Tongue (tissue), 3 donors: ENCODE data around the gene PPP2R3B. TPM values are rescaled to one million over a fixed set of nuclear protein-coding genes. Genes with fewer than 3 reads are reported as not detected.

Source experiments
- DNase-seq: peaks from one replicate; pipeline ENCODE4 v3.0.0-alpha.2; 2015
- small RNA-seq: library from RNA; depleted of rRNA; stranded (forward); fragments of <200 nt; gene quantifications from one replicate; pipeline ENCODE3, GENCODE V24; 2014; ENCODE audit warnings: low replicate concordance
- total RNA-seq: library from RNA; depleted of rRNA; stranded (reverse); fragments of >200 nt; gene quantifications from one replicate; pipeline ENCODE4 v1.2.3, GENCODE V29; 2014

PPP2R3B gene
- total RNA-seq, 1 donor from 2014 or later, result 101 TPM

DNA sequence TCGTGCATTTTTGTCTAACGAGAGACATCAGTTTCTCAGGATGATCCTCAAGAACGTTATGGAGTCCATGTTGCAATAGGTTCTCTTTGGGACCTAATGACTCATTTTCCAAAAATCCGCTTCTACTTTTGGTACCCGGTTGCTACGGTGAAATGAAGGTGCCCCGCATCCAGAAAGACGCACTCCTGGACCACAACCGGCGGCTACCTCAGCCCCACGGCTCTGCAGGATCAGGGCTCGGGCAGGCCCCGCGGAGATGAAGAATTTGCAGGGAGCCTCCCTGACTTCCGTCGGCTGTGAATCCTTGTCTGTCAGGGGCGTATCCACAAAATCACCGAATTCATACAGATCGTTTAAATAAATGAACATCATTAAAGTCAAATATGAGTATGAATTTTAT, 83.7 kb downstream of the PPP2R3B start:
- DNase-seq, result no peak

DNA sequence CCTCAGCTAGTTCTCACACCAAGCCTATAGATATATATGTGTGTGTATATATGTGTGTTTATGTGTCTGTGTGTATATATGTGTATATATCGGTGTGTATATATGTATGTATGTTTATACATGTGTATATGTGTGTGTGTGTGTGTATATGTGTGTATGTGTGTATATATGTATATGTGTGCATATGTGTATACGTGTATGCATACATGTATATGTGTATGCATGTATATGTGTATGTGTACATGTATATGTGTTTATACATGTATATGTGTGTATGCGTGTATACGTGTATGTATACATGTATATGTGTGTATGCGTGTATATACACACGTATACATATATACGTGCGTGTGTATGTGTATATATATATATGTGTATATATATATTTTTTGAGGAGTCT, 86.4 kb downstream of the PPP2R3B start:
- DNase-seq, result no peak

DNA sequence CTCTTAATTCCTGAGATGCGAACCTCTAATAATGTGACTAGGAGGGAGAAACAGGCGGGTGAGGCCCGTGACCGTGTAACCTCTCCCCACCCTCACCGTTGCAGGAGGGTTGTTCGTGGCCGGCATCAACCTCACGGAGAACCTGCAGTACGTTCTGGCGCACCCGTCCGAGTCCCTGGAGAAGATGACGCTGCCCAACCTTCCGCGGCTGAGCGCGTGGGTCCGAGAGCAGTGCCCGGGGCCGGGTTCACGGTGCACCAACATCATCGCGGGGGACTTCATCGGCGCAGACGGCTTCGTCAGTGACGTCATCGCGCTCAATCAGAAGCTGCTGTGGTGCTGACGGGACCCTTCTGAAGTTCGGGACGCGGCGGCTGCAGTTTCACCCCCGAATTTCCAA, 87.7 kb downstream of the PPP2R3B start:
- DNase-seq, result no peak

DNA sequence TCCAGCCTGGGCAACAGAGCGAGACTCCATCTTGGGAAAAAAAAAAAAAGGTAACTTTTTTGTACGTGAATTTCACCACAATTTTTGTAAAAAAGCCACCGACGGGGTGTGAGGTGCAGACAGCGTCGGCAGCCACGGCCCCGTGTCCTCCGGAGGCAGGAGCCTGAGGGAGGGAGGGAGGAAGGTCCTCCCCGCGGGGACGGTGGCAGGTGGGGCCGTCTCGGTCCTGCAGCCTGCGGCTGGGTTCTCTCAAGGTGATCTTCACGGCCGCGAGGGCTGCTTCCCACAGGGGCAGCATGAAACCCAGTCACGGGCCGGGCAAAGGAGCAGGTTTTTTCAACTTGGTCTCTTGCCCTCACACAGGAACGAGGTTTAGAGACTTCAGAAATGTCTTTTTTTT, 91.6 kb downstream of the PPP2R3B start:
- no peak for DNase-seq

DNA sequence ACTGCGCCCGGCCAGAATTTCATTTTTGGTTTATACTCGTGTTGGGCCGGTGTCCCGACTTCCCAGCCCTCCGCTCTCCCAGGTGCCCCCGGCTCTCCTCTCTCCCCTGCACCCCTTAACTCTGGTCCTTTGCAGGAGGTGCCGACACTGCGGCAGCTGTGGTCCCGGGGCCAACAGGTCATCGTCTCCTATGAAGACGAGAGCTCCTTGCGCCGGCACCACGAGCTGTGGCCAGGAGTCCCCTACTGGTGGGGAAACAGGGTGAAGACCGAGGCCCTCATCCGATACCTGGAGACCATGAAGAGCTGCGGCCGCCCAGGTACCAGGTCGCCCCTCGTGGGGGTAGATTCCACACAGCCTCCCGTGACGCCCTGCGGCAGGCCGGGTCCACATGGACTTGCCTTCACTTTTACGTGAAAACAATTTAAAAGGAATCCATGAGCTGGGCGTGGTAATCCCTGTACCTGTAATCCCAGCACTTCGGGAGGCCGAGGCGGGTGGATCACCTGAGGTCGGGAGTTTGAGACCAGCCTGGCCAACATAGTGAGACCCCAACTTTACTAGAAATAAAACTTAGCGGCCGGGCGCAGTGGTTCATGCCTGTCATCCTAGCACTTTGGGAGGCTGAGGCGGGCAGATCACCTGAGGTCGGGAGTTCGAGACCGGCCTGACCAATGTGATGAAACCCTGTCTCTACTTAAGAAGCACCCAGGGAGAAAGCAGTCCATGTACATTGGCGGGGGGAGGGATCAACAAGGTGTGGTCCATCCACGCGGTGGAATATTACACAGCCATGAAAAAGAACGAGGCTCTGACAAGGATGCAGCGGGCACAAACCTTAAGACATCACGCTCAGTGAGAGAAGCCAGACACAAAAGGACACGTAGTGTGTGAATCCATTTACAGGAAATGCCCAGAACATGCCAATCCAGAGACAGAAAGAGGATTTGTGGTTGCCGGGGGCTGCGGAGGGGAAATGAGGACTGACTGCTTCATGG, 93.5 kb downstream of the PPP2R3B start:
- no peak for DNase-seq

DNA sequence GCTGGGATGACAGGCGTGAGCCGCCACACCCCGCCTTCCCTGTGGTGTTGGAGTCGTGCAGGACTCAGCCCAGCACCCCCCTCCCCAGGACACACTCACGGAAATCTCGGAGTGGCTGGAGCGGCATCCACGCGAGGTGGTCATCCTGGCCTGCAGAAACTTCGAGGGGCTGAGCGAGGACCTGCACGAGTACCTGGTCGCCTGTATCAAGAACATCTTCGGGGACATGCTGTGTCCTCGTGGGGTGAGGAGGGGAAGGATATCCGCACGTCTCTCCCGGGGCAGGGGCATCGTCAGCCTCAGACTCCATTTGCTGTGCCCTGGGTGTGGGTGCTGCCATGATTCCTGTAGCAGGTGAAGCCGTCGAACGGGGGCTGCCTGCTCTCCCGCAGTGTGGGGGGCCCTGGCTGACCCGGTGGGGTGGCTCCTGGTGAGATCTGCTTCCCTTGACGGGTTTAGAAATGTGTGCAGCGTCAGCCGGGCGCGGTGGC, 95.3 kb downstream of the PPP2R3B start:
- no peak for DNase-seq

DNA sequence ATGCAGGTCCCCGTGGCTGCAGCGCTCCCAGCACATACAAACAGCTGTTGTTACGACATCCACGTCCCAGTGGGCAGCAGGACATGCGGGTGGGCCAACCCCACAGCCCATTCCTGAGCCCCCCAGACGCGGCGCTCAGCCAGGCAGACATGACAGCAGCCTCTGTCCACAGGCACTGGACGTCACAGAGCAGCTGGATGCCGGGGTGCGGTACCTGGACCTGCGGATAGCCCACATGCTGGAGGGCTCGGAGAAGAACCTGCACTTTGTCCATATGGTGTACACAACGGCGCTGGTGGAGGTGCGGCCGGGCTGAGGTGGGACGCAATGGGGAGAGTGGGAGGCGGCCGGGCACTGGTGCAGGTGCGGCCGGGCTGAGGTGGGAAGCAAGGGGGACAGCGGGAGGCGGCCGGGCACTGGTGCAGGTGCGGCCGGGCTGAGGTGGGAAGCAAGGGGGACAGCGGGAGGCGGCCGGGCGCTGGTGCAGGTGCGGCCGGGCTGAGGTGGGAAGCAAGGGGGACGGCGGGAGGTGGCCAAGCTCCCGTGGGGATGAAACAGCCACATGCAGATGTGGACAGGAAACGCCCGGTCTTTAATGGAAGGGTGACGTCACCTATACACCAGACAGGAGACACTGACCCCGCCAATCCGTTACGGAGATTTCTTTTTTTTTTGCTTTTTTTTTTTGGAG, 96.1 kb downstream of the PPP2R3B start:
- no peak for DNase-seq

DNA sequence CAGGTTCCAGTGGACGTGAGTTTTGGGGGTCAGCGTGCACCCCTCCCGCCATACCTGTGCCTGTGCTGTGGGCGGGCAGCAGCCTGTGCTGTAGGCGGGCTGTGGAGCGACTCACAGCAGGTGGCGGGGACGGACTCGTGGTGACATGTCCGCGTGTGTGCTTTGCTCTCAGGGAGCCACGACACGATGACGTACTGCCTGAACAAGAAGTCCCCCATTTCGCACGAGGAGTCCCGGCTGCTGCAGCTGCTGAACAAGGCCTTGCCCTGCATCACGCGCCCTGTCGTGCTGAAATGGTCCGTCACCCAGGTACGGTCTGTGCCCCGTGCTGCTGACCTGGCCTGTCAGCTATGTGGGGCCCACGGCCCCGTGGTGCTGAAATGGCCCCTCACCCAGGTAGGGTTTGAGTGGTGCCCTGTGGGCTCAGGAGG, 98.1 kb downstream of the PPP2R3B start:
- DNase-seq, result no peak

DNA sequence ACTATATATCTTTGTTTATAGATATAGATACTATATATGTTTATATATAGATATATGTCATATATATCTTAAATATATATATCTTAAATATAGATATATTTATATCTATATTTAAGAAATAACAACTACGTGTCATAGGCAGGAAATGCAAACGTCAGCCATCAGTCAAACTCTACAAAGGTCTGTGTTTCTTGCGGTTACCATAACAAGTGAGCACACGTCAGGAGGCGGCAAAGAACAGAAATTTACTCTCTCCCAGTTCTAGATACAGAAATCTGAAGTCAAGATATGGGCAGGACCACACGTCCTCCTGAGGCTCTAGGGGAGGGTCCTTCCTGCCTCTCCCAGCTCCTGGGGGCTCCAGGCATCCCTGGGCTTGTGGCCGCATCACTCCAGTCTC, 99.0 kb downstream of the PPP2R3B start:
- DNase-seq, result no peak

DNA sequence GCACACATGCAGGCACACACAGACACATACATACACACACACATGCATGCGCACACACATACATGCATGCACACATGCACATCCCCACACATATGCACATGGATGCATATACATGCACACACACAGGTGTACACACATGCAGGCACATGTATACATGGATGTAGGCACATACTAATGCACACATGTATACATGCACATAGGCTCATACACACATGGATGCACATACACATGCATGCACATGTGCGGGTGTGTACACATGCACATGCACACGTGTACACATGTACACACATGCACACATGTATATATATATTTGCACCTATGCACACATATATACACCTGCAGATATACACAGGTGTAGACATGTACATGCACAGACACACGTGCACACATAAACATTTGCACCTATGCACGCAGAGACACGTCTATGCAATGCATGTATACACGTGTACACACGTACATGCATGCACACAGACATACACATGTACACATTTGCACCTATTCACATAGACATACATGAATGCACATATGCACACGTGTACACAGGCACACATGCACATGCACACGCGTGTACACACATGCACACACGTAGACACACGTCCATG, 101.5 kb downstream of the PPP2R3B start:
- no peak for DNase-seq

Small RNA genes lying within 50 kb of the gene (small RNA-seq; reads per million reads assigned to genes)
- not detected for gene RF00017

Other genes with a start within 250 kb of the PPP2R3B start
- 11.2 TPM for gene PLCXD1, start 105.5 kb downstream of the PPP2R3B start, total RNA-seq
- 30.3 TPM for gene GTPBP6, start 68.1 kb downstream of the PPP2R3B start, total RNA-seq
- gene SHOX, start 243.9 kb upstream of the PPP2R3B start, total RNA-seq, result not detected